ENCODE data around the gene KCNG2. TPM values are rescaled to one million over a fixed set of nuclear protein-coding genes. Genes with fewer than 3 reads are reported as not detected.

The KCNG2 gene
- total RNA-seq, 2 donors from 2014 or later = not detected

GRCh38 chr18:79771446-79772107, 26.2 kb upstream of the KCNG2 start:
- Histone ChIP-seq H3K4me3 (no peak overlapping the region), H3K9me3 (no peaks in the 10 kb centered on the region), H3K4me1 (no peaks in the 10 kb centered on the region), H3K36me3 (replicated peaks in 1 of 2; ENCODE audit: insufficient read depth in 1 of 2, low read depth in 2 of 2) (no peaks in the 10 kb centered on the region), H3K27ac (no peak overlapping the region), H3K27me3 (no peaks in the 10 kb centered on the region)
- WGBS, 2 donors = 57 to 60% methylated on average over 29 to 35 of the region's 35 CpGs
- intact Hi-C loops (cut with DNase I) = no loop called here
- ATAC-seq = no peak
- no peak for DNase-seq
- no peak for TF ChIP-seq POLR2A (IDR thresholded peaks at IDR 0.05)
- TF ChIP-seq CTCF (IDR thresholded peaks at IDR 0.05) = no peak

GRCh38 chr18:79772108-79772864, 25.5 kb upstream of the KCNG2 start:
- H3K36me3 ChIP-seq (replicated peaks in 1 of 2; ENCODE audit: insufficient read depth in 1 of 2, low read depth in 2 of 2) = no peaks in the 10 kb centered on the region
- DNase-seq (no peak), ATAC-seq (no peak)
- no peaks in the 10 kb centered on the region for H3K9me3 ChIP-seq
- H3K27ac ChIP-seq = no peak overlapping the region
- TF ChIP-seq POLR2A (IDR thresholded peaks at IDR 0.05) = no peak
- no peak for TF ChIP-seq CTCF (IDR thresholded peaks at IDR 0.05)
- H3K4me3 ChIP-seq = no peak overlapping the region
- no peaks in the 10 kb centered on the region for H3K4me1 ChIP-seq
- intact Hi-C loops (cut with DNase I) = no loop called here
- no peaks in the 10 kb centered on the region for H3K27me3 ChIP-seq
- WGBS, 2 donors = 55 to 67% methylated on average over 24 to 36 of the region's 38 CpGs

- H3K27me3 ChIP-seq = no peaks in the 10 kb centered on the region
- 78 to 80% methylated on average over 28 to 31 of the region's 31 CpGs for WGBS, 2 donors
- no peaks in the 10 kb centered on the region for H3K9me3 ChIP-seq
- no peak overlapping the region for H3K27ac ChIP-seq
- TF ChIP-seq POLR2A (IDR thresholded peaks at IDR 0.05) (no peak), CTCF (IDR thresholded peaks at IDR 0.05) (no peak)
- DNase-seq (no peak), ATAC-seq (no peak)
- H3K4me1 ChIP-seq = no peaks in the 10 kb centered on the region
- no peak overlapping the region for H3K4me3 ChIP-seq
- no peaks in the 10 kb centered on the region for H3K36me3 ChIP-seq (replicated peaks in 1 of 2; ENCODE audit: insufficient read depth in 1 of 2, low read depth in 2 of 2)
- intact Hi-C loops (cut with DNase I) = no loop called here
Observed at GRCh38 chr18:79772865-79773696, 24.7 kb upstream of the KCNG2 start.

- 49 to 68% methylated on average over 10 to 18 of the region's 18 CpGs for WGBS, 2 donors
- no peak for TF ChIP-seq POLR2A (IDR thresholded peaks at IDR 0.05)
- TF ChIP-seq CTCF (IDR thresholded peaks at IDR 0.05) = no peak
- no peak overlapping the region for H3K27ac ChIP-seq
- no peaks in the 10 kb centered on the region for H3K9me3 ChIP-seq
- intact Hi-C loops (cut with DNase I) = no loop called here
- no peaks in the 10 kb centered on the region for H3K36me3 ChIP-seq (replicated peaks in 1 of 2; ENCODE audit: insufficient read depth in 1 of 2, low read depth in 2 of 2)
- DNase-seq = no peak
- H3K4me1 ChIP-seq = no peaks in the 10 kb centered on the region
- H3K4me3 ChIP-seq = no peak overlapping the region
- no peaks in the 10 kb centered on the region for H3K27me3 ChIP-seq
- ATAC-seq = no peak
Observed at GRCh38 chr18:79774111-79774510, 23.6 kb upstream of the KCNG2 start.

All from body of pancreas (tissue), 4 donors.